ENCODE results near the gene NR1D1. TPM values are rescaled to one million over a fixed set of nuclear protein-coding genes. Genes with fewer than 3 reads are reported as not detected.

NR1D1 gene
- total RNA-seq, 1 donor from 2014 or later: 0.75 TPM

GRCh38 chr17:40075201-40075941 lies 25.0 kb downstream of the NR1D1 start:
- peak; percentile 67 for DNase-seq (ENCODE audit: low read depth)

DNA sequence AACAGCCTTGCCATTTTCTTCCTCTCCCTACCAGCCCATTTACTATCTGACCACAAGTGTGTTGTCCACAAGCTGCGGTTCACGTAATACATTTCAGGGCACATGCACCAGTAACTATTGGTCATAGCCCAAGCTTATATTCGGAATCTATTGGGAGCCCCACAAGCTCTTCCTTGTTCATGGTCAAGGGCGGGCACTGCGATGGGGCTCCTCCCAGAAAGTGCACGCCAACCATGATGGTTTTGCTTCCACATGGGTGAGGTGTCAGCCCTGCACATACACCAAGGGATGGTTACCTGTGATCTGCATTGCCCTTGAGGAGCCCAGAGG lies 25.6 kb downstream of the NR1D1 start:
- no peak for DNase-seq (ENCODE audit: low read depth)

DNA sequence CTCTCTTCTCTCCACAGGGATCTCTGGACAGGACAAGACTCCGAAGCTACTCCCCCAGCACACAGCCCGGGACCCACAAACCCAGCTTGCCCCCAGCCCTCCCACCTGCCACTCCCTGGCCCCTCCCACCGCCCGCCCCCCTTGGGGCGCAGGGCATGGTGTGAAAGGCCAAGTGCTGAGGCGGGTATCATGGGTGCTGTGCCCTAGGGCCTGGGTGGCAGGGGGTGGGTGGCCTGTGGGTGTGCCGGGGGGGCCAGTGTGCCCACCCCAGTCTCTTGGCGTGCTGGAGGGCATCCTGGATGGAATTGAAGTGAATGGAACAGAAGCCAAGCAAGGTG lies 26.2 kb downstream of the NR1D1 start:
- no peak for DNase-seq (ENCODE audit: low read depth)

- no peak for DNase-seq (ENCODE audit: low read depth)
Observed at GRCh38 chr17:40073454-40074174, 26.8 kb downstream of the NR1D1 start.

GRCh38 chr17:40072735-40073346 lies 27.5 kb downstream of the NR1D1 start:
- DNase-seq (ENCODE audit: low read depth): no peak

DNA sequence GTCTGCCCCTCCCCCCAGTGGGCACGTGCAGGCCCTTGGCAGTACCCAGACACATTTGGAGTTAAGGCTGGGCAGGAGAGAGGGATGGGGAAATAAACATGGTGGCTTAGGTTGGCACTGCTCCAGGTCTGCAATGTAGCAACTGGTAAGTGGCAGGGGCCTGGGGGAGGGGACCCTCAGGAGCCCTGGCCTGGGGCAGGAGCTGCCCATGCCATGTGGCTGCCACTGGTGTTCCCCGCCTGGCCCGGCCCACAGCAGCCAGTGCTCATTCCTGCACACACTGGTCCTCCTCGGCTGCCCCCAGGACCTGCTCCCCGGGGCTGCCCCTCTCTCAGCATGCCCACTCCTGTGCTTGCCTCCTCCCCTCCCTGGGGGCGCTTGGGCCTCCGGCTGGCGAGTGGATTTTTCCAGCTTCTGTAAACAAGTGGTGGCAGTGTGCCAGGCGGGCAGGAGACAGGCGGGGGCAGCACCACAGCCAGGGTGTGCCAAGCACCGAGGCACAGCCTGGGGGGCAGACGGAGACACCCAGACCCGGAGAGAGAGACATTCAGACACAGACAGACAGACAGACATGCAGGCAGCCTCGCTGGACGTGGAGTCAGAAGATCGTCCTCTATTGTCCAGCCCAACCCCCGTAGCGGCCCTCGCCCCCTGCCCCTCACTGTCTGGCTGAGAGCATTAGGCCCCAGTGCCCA lies 28.2 kb downstream of the NR1D1 start:
- DNase-seq (ENCODE audit: low read depth): peak; percentile 84

DNA sequence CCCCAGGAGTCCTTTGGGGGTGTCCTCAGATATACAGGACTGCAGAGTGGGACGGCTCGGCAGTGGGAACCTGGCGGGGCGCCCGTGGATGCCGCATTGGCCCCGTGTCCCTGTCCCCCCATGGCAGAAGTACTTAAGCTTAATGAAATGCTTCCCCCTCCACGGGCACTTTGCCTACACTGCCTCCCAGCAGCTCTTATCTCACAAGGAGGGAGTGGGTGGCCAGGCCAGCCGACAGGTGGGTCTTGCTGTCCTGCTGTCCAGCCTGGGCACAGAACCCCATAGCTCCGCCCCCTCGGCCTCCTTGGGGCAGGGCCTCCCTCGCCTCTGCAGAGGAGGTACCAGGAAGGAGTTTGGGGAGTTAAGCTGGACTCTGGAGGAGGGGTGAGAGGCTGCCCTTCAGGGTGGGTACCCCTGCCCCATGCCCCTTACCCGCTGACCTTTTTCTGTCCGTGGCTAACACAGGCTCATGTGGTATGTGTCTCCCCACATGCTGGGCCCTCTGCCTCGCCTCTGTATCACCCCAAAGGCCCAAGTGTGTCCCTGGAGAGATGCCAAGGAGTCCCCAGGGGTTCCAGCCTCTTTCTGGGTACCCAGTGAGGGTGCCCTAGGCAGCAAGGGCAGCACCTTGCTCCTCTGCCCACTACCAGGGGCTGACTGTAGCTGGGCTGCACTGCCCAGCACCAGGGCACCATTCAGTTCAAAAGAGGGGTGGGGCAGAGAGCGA lies 28.9 kb downstream of the NR1D1 start:
- DNase-seq (ENCODE audit: low read depth): no peak

- DNase-seq (ENCODE audit: low read depth): no peak
Observed at GRCh38 chr17:40070709-40071312, 29.6 kb downstream of the NR1D1 start.

DNA sequence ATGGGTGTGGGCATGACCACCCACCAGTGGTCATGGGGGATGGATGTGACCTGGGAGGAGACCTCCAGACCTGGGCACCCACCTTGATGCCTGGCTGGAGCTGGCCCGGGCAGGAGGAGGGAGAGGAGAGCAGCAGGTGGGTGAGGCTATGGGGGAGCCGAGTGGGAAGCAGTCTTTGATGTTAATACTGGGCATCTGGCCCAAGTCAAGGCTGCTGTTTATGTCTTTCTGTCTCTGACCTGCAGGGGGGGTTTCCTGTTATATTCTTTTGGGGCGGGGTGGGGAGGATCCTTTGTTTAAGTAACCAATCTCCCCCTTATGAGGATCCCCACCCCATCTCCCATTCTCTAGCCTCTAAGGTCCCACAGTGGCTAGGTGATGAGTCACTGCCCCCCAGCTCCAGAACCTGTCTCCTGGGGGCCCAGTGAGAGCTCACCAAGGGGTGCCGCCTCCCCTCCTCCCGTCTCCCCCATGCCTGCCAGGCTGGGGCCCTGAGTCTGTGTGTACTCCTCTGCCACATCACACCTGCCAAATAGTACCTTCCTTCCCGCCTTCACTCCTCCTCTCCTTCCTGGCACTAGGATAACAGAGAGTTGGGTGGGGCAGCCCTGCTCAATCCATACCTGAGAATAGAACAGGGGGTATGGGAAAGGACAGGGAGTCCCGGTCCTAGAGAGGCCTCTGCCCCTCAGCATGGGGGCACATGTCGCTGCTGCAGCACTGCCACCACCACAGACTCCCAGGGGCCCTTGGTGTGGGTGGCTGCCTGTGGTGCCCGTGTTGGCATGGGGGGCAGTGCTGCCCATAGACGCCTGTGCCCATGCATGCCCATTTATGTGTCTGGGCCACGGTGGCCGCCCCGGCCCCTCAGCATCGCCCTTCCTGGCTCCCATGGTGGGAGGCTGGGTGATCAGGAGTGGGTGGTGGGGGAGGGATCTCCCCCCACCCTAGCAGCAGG lies 30.4 kb downstream of the NR1D1 start:
- DNase-seq (ENCODE audit: low read depth): no peak

- DNase-seq (ENCODE audit: low read depth): peak; percentile 50
Observed at GRCh38 chr17:40068917-40069750, 31.3 kb downstream of the NR1D1 start.

DNA sequence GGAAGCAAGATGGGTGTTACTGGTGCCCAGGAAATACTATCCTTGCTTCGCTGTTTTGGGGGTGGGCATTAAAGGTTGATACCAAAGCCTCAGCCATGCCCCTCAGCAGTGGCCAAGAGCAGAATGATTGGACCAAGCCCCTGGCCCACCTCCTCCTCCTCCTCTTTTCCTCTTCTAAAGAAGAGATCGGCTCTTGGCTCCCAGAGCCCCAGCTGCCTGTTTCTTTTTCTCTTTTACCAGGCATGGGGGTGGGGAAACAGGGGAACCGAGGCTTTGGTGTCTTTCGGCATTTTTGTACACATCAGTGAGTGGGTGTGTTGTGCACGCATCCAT lies 31.8 kb downstream of the NR1D1 start:
- no peak for DNase-seq (ENCODE audit: low read depth)

DNA sequence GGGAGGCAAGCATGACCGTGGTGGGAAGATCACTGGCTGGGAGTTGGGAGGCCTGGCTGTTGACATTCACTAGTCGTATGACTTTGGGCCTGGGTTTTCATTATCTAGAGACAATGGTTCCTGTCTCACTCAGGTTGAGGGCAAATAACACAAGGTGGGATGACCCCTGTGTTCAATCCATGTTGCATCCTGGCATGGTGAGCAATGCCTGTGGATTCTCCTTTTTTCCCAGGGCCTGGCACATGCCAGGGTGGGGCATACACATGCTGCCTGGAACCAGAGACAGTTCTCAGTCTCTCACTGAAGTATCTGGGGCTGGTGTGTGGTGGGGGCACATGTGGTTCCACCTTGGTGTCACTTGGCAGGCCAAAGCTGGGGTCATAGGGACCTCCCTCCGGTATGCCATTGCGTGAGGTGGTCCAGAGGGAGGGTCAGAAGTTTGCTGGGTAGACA lies 32.2 kb downstream of the NR1D1 start:
- DNase-seq (ENCODE audit: low read depth): peak; percentile 56

DNA sequence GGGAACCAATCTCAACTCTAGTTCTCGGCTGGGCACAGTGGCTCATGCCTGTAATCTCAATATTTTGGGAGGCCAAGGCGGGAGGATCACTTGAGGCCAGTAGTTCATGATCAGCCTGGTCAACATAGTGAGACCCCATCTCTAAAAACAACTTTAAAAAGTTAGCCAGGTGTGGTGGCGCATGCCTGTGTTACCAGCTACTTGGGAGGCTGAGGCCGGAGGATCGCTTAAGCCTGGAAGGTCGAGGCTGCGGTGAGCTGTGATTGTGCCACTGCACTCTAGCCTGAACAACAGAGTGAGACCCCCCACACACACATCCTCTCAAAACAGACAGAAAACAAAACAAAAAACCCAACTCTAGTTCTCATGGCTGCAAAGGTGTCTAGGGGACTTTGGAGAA lies 32.7 kb downstream of the NR1D1 start:
- DNase-seq (ENCODE audit: low read depth): no peak

DNA sequence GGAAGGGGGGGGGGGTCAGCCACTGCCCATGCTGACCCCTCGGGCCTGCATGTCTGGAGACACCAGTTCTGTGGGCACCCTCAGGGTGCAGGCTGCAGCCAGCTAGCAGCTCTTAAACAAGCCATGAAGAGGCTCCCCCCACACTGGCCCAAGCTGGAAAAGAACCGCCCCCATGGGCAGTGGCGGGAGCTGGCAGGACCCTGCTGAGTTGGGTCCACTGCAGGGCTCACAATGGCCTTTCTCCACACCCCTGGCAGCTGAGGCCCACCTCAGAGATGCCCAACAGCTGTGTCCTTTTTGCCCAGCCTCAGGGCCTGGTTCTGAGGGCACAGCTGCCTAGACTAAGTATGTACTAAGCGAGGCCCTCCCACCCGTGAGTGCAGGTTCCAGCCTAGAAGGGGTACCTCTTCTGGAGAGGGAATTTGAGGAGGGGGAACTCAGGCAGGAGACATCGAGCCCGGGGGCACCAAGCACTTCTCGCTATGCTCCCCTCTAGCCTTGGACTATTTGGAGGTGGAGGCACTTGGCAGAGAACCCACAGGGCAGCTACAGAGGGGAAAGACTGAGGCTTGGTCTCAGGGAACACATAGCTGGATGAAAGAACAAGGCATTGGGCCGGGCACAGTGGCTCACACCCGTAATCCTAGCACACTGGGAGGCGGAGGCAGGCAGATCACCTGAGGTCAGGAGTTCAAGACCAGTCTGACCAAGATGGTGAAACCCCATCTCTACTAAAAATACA lies 34.4 kb downstream of the NR1D1 start:
- no peak for DNase-seq (ENCODE audit: low read depth)

- DNase-seq (ENCODE audit: low read depth): no peak
Observed at GRCh38 chr17:40064971-40065768, 35.2 kb downstream of the NR1D1 start.

DNA sequence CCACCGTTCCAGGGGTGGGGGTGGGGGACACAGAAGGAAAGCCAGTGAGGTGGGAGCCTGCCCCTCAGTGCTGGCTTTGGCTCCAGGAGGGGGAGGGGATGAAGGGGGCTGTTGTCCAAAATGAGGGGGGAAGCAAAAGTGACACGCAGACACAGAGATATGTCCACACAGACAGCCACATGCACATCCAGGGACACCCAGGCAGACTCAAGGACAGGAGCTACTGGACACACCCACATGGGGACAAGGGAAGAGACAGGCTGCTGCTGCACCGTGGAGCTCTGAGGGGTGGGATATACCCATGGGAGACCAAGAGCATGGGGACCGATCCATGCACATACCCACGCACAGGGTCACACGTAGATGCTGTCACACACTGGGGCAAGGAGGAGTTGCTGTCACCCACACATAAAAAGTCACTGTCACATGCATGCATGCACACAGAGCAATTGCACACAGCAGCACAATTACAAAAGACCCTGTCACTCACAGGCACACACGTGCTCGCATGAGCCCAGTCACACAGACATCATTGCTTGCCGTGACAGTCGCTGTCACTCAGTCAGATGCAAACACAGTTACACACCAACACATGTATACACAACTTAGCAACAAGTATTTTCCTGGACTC lies 36.4 kb downstream of the NR1D1 start:
- no peak for DNase-seq (ENCODE audit: low read depth)

- DNase-seq (ENCODE audit: low read depth): no peak
Observed at GRCh38 chr17:40063187-40063771, 37.1 kb downstream of the NR1D1 start.
